Colonic mucosa (tissue), 4 donors: ENCODE results near the gene TRIM69. TPM values are rescaled to one million over a fixed set of nuclear protein-coding genes. Genes with fewer than 3 reads are reported as not detected.

Source experiments
- DNase-seq: peaks from one replicate; pipeline ENCODE4 v3.0.0-alpha.2; 2020
- H3K27ac ChIP-seq: fragments of 200-600 bp; one replicate; pipeline ENCODE4 v1.8.0; 2021
- H3K27me3 ChIP-seq: fragments of 200-600 bp; one replicate; pipeline ENCODE4 v1.8.0; 2021
- H3K36me3 ChIP-seq: fragments of 200-600 bp; one replicate; pipeline ENCODE4 v1.8.0; 2021
- H3K4me1 ChIP-seq: fragments of 200-600 bp; one replicate; pipeline ENCODE4 v1.8.0; 2021; ENCODE audit warnings: mild to moderate bottlenecking
- H3K4me3 ChIP-seq: fragments of 200-600 bp; one replicate; pipeline ENCODE4 v1.8.0; 2021
- H3K9ac ChIP-seq, 2 donors: one replicate each; pipeline ENCODE4 v1.7.0; 2013; ENCODE audit warnings: control low read depth in 2 of 2, low read depth in 2 of 2, low read length in 2 of 2
- H3K9me3 ChIP-seq: fragments of 200-600 bp; one replicate; pipeline ENCODE4 v1.8.0; 2021
- CTCF ChIP-seq: fragments of 200-600 bp; IDR thresholded peaks from one replicate; pipeline ENCODE4 v1.8.0; 2022; ENCODE audit warnings: antibody characterized with exemption, mild to moderate bottlenecking
- intact Hi-C: fragments of 100-400 bp; cut with DNase I; formaldehyde crosslinking; loops from one replicate; pipeline ENCODE4 v1.14.1; 2022
- total RNA-seq, 2 donors: library from RNA; stranded (reverse); fragmentation: NEBNext Ultra II Directional in 1 of 2; extraction: Animal tissue kit (Norgen Biotek cat#: 25700) in 1 of 2; gene quantifications; one replicate each; pipeline ENCODE4 v1.2.1, GENCODE V29; 2021
- donor health status: healthy.
- donor health status: DM: no; HTN: no; CAD: no.
- donor health status: DM: no; HTN: no; CAD: no.

Gene TRIM69
- total RNA-seq, 2 donors from 2014 or later = 17.1 to 23.3 TPM

- H3K4me1 ChIP-seq = peaks cover 2% of the 10 kb centered on the region
- TF ChIP-seq CTCF = no peak
- intact Hi-C loops = loop anchor here (10.0 kb wide), 1 partner anchor 916 kb away; the partner anchor contains the start of gene SERF2
- peak overlapping the region; percentile 96 to 100 for H3K9ac ChIP-seq
- peak overlapping the region; percentile 99 for H3K27ac ChIP-seq
- peak overlapping the region; percentile 74 for H3K4me3 ChIP-seq
- peaks cover 4% of the 10 kb centered on the region for H3K36me3 ChIP-seq
- peak; percentile 59 for DNase-seq
- H3K27me3 ChIP-seq = no peaks in the 10 kb centered on the region
- H3K9me3 ChIP-seq = no peaks in the 10 kb centered on the region
Measured at GRCh38 chr15:44710236-44711095, 25.9 kb upstream of the TRIM69 start.

GRCh38 chr15:44711096-44711742 is 25.1 kb upstream of the TRIM69 start, which contains the start of the genes B2M and PATL2:
B2M (plus strand) TSS chr15:44711517; CDS start chr15:44711547, 30 bp downstream.
PATL2 (minus strand) TSS chr15:44711323; CDS start chr15:44676490, 34,833 bp downstream.
- H3K4me1 ChIP-seq = peaks cover 9% of the 10 kb centered on the region
- H3K9ac ChIP-seq = peak within 1 kb of the TSS; percentile 100
- peak within 1 kb of the TSS; percentile 99 for H3K27ac ChIP-seq
- peak within 1 kb of the TSS; percentile 74 for H3K4me3 ChIP-seq
- peaks cover 11% of the 10 kb centered on the region for H3K36me3 ChIP-seq
- no peak for TF ChIP-seq CTCF
- no peaks in the 10 kb centered on the region for H3K27me3 ChIP-seq
- no peaks in the 10 kb centered on the region for H3K9me3 ChIP-seq
- DNase-seq = peak; percentile 98
- intact Hi-C loops = loop anchor here (10.0 kb wide), 1 partner anchor 916 kb away; the partner anchor contains the start of gene SERF2

- Histone ChIP-seq H3K4me1 (peaks cover 11% of the 10 kb centered on the region), H3K36me3 (peaks cover 18% of the 10 kb centered on the region), H3K4me3 (peak overlapping the region; percentile 74), H3K27ac (peak overlapping the region; percentile 99), H3K27me3 (no peaks in the 10 kb centered on the region), H3K9ac (peak overlapping the region; percentile 100), H3K9me3 (no peaks in the 10 kb centered on the region)
- no peak for DNase-seq
- no peak for TF ChIP-seq CTCF
- intact Hi-C loops = loop anchor here (1.0 to 10.0 kb wide), 2 partner anchors 16 to 917 kb away; partner anchors contain the start of gene SERF2
Measured at GRCh38 chr15:44711743-44712345, 24.5 kb upstream of the TRIM69 start.

GRCh38 chr15:44712346-44713005 is 23.9 kb upstream of the TRIM69 start:
- intact Hi-C loops = loop anchor here (1.0 to 10.0 kb wide), 2 partner anchors 16 to 918 kb away; partner anchors contain the start of gene SERF2
- Histone ChIP-seq H3K4me3 (peak overlapping the region; percentile 74), H3K4me1 (peaks cover 11% of the 10 kb centered on the region), H3K9me3 (no peaks in the 10 kb centered on the region), H3K36me3 (peaks cover 23% of the 10 kb centered on the region), H3K27me3 (no peaks in the 10 kb centered on the region), H3K27ac (peak overlapping the region; percentile 99), H3K9ac (peak overlapping the region; percentile 100)
- TF ChIP-seq CTCF = no peak
- peak; percentile 92 for DNase-seq
